GM19238 (cell line): ENCODE data around the gene IL20.

Source experiments
- DNase-seq: peaks from one replicate; pipeline ENCODE4 v3.0.0; 2011; ENCODE audit warnings: low spot score; ENCODE audit not compliant: insufficient read length

IL20 gene

DNA sequence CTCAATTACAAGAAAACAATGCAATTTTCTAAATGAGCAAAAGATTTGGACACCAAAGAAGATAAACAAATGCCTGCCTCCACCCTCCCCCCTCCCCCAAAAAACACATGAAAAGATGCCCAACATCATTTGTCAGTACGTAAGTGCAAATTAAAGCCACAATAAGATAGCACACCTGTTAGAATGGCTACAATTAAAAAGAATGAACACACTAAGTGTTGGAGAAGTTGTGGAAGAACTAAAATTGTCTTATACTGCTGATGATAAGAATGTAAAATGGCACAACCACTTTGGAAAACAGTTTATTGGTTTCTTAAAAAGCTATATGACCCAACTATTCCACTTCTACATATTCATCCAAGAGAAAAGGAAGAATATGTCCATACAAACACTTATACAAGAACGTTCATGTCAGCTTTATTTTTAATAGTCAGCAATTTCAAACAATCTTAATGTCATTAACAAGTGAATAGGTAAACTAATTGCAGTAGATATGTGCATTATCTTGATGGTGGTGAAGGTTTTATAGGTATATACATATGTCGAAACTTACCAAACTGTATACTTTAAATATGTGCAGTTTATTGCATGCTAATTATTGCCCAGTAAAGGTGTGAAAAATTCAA lies 10.4 kb downstream of the IL20 start:
- no peak for DNase-seq

DNA sequence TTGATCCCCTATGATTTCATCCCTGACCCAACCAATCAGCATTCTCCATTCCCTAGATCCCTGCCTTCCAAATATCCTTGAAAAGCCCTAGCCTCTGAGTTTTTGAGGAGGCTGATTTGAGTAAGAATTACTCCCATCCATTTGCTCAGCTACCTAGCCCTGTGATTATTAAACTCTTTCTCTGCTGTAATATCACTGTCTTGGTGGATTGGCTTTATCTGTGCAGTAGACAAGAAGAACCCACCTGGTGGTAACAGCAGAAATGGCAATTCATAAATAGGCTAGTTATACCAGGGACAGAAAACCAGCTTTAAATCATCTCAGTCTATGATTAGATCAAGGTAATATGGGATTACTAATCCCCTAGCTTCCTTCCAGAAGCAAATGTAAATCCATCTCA lies 13.0 kb downstream of the IL20 start:
- no peak for DNase-seq

DNA sequence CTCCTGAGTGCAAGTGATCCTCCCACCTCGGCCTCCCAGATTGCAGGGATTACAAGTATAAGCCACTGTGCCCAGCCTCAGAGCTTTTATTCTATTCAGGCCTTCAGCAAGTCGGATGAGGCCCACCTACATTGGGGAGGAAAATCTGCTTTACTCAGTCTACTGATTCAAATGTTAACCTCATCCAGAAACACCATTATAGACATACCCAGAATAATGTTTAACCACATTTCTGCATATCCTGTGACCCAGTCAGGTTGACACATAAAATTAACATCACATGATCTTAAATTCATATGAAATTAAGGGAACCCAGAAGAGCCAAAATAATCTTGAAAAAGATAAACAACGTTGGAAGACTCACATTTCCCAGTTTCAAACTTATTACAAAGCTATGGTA lies 14.9 kb downstream of the IL20 start:
- no peak for DNase-seq

DNA sequence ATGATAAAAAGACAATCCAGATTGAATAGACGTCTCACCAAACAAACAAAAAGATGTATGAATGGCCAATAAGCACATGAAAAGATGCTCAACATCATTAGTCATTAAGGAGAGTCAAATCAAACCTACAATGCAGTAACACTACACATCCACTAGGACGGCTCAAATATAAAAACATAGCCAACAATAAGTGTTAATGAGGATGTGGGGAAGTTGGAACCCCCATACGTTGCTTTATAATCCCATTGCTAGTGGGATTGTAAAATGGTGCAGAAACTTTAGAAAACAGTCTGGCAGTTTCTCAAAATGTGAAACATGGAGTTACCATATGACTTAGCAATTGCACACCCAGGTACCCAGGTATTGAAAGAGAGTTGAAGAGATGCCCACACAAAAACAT lies 17.1 kb downstream of the IL20 start:
- no peak for DNase-seq

DNA sequence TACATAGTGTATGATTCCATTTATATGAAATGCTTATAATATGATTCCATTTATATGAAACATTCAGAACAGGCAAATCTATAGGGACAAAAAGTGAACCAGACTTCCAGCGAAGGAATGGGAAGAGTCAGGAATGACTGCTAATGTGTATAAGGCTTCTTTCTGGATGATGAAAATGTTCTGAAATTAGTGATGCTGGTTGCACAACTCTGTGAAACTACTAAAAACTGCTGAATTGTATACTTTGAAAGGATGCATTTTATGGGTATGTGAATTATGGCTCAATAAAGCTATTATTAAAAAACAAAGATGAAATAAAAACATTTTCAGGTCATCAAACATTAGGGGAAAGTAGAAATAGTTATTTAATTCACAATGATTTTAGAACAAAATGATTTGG lies 17.7 kb downstream of the IL20 start:
- no peak for DNase-seq

DNA sequence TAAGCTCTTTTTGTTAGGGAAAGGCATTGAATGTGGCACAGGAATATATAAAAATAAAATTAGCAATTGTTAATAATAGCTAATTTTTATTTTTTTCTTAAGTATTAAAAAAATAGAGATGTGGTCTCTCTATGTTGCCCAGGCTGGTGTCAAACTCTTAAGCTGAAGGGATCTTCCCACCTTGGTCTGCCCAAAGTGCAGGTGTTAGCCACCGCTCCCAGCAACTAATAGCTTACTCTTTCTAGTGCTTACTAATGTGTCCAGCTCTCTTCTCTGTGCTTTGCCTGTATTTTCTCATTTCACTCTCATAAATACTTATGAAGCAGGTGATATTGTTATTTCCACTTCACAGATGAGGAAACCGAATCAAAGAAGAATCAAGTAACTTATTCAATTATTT lies 18.5 kb downstream of the IL20 start:
- no peak for DNase-seq

DNA sequence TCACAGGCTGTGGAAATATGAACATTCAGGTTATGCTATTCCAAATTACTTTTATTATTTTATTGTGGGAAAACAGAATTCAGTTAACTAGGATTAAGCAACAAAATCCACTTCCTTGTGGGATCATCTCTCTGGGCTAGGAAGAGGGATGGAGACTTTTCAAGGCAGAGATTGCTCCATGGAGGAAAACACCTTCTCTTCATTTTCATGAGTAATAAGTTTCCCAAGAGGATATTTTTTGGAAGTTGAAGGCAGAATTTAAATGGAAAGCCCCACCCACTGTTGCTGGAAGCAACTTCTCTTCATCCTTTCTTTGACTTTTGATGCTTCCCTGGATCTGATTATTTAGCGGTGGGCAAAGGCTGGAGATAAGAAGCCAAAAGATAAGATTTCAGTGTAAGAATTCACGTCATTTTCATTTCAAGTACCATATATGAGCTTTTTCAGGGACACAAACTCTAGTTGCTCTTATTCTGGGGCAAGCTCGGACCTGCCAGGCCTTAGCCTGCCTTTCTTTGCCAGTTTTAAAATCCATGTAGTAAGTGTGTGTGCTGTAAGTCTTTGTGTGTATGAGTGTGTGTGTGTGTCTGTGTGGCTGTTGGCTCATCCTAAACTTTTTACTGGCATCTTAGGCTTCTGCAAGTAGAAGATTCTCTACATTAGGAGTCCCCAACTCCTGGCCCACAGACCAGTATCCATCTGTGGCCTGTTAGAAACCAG lies 20.1 kb downstream of the IL20 start:
- no peak for DNase-seq

DNA sequence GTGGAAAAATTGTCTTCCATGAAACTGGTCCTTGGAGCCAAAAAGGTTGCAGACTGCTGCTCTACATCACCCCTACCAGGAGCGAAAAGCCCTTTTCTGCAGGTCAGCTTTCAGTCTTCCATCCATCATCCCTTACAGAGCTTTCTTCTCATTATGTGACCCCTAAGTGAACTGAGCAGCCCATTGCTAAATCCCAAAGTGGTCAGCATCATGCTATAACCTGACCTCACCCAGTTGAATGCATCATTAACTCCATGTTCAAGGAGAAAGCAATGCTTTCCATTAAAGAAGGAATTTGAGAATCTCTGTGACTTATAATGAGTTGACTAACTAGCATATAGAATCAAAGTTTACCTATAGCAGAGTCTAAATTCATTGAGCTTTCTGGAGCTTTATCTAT lies 21.4 kb downstream of the IL20 start:
- no peak for DNase-seq

DNA sequence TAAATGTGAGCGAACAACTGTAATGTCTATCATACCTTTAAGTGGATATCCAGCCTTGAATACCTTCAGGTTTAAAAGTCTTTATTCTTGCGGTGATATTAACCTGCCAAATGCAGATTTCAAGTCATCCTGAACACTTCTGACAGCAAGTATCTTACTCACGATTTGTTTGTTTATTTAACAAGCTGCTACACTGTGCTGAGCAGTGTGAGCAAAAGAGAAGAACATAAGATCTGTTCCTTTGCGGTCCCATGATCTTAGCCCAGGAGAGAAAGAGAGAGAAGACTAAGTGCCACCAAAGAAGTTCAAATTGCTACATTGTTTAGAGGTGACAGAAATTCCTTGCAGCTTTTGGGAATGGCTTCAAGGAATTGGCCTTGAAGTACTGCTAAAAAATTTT lies 22.3 kb downstream of the IL20 start:
- DNase-seq = no peak

DNA sequence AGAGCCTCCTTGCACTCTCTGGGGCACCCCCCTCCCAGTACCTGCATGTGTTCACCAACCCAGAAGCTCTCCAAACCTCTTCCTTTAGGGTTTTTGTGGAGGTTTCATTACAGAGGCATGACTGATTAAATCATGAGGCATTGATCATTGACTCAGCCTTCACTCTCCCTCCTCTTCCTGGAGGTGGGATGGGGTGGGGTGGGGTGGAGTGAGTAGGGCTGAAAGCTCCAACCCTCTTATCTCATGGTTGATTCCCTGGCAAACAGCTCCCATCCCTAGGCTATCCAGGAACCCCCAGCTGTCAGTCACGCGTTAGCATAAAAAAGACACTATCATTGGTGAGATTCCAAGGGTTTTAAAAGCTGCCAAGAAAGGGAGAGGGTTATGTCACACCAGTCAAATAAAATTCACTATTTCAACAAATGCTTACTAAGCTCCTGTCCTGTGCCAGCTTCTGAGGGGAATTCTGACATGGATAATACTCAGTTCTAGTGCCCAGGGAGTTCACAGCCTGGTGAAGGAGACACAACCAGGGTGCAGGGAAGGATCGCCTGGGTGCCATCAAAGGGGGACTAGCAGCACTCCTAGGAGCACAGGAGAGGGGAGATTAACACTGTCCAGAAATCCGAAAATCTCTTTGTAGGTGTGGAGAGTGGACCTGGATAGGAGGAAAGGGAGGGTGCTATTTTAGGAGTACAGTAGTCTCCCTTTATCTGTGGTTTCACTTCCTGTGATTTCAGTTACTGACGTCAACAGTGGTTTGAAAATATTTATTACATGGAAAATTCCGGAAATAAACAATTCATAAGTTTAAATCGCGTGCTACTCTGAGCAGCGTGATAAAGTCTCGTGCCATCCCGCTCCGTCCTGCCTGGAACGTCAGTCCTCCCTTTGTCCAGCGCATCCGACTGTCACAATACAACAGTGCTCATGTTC lies 25.0 kb downstream of the IL20 start:
- no peak for DNase-seq

DNA sequence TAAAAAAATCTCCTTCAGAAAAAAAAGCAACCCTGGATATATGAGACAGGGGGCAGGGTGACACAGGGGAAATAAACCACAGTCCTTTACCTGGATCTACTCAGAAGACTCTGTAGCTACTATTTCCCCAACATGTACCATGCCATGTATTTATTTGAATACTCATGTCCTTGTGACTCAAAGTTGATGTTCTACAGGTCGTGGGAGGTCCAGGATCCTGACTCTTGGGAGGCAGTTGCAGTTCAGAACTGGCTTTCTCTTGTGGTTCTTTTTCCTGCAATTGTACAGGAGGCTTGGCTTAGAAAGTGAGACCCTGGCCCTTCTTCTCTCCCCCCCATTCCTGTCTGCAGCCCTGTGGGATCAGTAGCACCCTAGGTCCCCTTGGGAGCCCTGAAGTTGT lies 26.0 kb downstream of the IL20 start:
- DNase-seq = no peak

DNA sequence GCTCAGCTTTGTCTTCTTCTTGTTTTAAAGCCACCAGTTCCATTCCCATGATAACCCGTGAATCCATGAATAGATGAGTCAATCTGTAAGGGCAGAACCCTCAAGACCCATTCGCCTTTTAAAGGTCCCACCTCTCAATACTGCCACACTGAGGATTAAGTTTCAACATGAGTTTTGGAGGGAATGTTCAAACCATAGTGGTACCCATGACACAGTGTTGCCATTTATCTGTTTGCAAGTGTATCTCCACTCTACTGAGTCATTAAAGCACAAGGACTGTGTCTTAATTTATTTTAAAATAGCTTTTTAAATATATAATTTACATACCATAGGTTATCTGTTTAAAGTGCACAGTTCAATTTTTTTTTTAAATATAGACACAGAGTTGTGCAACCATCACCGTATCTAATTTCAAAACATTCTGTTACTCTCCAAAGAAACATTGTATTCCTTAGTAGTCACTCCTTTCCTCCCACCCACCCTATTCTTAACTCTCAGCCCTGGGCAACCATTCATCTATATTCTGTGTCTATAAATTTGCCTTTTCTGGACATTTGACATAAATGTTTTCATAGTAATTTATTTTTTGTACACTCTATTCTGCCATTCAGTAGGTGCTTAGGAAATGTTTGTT lies 27.0 kb downstream of the IL20 start:
- no peak for DNase-seq

DNA sequence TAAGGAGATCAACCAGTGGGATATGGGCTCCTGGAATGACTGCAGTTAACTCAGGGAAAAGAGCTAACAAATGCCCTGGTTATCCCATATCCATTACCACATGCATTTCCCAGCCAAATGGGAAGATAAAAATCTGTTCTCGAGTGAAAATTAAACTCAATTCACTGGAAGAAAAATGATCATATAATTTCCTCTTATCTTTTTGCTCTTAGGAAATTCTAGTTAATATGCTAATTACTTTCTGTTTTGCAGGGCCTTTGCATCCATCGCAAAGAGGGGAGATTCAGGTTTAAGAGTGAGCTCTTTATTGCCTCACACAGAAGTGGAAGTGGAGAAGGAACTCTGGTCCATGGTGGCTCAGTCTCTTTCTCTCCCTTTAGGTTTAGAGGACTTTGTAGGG lies 28.0 kb downstream of the IL20 start:
- no peak for DNase-seq

DNA sequence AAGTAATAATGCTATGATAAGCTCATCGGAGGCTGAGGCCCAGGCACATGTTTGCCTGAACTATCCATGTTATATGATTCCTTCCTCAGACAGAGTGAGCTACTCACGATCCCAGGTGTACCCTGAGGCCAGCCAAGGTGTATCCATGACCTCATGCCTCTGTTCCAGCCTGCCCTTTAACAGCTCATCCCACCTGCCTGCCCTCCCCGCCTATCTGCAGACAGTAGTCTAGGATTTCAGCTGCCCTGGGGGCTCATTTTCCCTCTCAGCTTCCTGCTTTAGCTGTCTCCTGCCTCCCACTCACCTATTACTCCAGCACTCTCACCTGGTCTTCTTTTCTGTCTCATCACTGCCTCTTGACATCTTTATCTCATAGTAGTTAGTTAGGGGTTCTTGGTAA lies 29.9 kb downstream of the IL20 start:
- no peak for DNase-seq

DNA sequence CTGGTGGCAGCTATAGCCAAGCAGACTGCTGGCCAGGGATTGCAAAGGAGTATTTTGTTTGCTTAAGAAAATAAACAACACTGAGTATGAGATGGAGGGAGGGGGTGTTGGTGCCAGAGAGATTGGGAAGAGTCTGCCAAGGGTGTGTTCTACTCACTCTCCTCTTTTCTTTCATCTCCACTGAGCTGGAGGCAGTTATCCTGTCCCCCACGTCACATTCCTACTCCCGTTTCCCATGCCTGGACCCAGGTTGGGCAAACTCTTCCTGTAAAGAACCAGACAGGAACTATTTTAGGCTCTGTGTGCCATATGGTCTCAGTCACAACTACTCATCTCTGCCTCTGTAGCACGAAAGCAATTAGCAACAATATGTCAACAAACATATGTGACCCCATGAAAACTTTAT lies 30.4 kb downstream of the IL20 start:
- no peak for DNase-seq

DNA sequence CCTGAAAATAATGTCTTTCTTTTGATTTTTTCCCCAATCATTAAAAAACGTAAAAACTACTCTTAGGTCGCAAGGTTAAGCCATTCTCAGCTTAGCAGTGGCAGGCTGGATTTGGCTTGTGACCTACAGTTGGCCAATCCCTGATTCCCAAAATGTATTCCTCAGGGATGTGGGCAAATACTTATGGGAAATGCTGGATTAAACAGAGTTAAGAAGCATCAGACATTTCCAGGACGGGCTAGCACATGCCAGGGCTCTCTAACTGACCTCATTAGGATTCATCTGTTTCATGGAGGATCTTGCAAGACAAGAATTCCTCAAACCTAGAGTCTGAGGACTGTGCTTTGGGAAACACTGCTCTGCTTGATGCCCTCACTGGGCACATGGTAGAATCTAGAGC lies 30.8 kb downstream of the IL20 start:
- DNase-seq = no peak

DNA sequence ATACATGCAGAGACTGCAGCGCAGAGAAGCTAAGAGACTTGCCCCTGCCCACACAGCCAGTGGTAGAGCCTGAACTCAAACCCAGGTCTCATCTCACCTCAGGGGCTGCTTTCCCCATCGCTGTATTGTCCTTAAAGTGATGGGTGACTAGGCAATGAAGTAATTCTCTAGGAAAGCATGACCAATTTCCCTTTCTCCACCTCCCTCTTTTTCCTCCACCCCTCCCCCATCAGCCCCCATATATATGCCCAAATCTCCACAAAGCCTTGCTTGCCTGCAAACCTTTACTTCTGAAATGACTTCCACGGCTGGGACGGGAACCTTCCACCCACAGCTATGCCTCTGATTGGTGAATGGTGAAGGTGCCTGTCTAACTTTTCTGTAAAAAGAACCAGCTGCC lies 31.8 kb downstream of the IL20 start, which contains the start of gene IL24:
Gene IL24 (plus strand): TSS at position 269 of the 400 bp plus-strand sequence. CDS start 390 bp downstream, outside the sequence.
- no peak for DNase-seq

DNA sequence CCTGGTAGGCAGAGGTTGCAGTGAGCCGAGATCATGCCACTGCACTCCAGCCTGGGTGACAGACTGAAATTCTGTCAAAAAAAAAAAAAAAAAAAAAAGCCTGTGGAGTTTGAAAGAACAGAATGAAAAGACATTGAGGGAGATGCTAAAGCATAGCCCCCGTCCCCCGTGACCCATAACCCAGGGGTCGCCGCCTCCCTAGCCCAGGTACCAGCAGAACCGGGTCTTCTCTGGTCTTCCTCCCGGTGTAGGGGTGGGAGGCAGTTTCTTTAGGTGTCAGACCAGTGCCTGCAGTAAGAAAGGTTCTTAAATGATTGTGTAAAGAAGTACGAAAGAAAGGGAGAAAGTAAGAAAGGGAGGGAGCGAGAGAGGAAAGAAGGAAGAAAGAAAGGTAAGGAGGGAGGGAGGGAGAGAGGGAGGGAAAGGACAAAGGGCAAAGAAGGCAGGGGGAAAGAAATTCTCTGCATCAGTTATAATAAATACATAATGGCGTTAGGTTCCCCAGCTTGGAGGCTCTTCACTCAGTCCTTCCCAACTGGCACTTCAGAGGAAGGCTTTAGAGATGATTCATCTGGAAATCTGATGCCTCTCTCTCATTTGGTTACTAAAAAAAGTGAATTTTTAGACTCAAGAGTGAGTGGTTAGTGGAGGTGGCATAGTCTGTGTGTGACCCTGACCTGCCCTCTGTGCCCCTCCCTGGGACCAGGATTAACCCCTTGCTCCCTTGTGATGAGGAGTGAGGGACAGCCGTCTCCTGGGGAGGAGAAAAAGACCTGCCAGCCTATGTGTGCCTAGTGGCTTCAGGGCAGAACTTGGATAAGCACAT lies 32.9 kb downstream of the IL20 start:
- DNase-seq = no peak

DNA sequence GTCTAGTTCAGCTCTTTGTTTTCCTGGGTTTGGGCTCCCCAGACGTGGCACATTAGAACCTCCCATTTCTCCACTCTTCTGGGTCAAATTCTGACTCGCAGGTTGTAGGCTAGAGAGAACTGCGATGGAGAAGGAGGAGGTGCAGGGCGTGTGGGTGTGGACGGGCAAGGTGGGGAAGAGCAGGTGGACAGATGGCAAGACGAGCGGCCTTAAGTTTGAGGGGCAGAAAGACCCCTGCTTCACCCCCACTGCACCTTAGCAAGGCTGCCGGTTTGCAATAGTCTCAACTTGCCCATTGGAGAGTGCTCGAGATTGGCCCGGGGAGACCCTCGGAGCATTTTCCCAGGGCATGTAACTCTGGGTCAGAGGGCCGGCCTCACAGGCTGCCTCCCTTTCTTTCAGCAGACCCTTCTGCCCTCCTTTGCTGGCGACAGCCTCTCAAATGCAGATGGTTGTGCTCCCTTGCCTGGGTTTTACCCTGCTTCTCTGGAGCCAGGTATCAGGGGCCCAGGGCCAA lies 33.5 kb downstream of the IL20 start:
- DNase-seq = no peak

DNA sequence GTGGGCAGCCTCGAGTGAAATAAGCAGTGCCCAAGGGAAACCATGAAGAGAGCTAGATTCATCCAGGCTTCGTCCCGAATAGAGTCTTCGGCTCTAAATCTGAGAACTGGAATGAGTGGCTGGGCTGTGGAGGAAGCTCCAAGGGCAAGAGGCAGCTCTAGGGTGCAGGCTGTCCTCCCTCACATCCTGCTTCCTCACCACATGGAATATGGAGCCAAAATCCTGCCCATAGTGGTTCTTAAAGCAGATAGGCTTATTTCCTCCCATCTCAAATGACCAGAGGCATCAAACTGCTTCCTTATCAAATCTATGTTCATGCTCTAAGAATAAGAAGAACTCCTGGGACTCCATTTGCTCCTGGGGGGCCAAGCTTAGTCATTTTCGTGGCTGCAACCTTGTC lies 34.3 kb downstream of the IL20 start:
- DNase-seq = no peak

DNA sequence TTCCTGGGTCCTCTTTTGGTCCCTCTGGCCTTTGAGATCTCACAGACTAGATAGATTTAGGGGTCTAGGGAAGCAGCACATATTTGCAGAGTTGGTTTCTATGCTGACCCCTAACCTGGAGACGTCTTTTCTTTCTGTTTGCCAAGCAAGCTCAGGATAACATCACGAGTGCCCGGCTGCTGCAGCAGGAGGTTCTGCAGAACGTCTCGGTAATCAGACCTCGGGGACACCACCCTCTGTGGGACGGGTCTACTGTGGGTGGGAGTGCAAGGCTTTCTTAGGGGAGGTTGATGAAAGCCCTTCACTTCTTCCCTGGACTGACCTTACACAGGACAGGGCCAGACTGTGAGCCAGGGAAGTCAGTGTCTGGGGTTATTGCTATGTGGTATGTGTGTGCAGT lies 34.7 kb downstream of the IL20 start:
- DNase-seq = no peak
